Peyer's patch (tissue), 4 donors: Measurements from ENCODE around the gene EVA1A.

ENCODE experiments used
- CTCF ChIP-seq, 6 experiments: fragments of 450-650 bp in 4 of 6; fragments of 200-600 bp in 2 of 6; sonication (generic) in 1 of 6; IDR thresholded peaks; one replicate each; pipeline ENCODE4 v1.5.1; 2017 to 2019; ENCODE audit warnings: antibody characterized with exemption in 6 of 6, mild to moderate bottlenecking in 3 of 6, moderate library complexity in 1 of 6
- POLR2A ChIP-seq, 2 donors: fragments of 450-650 bp; IDR thresholded peaks; one replicate each; pipeline ENCODE4 v1.5.1; 2017; ENCODE audit warnings: antibody characterized with exemption in 2 of 2, mild to moderate bottlenecking in 2 of 2, moderate library complexity in 2 of 2

GRCh38 chr2:75548036-75548573 is 12.6 kb downstream of the EVA1A start:
- TF ChIP-seq CTCF (IDR thresholded peaks at IDR 0.05) (no peak), POLR2A (IDR thresholded peaks at IDR 0.05) (no peak)
